ENCODE data around the gene PLCXD3. TPM values are rescaled to one million over a fixed set of nuclear protein-coding genes. Genes with fewer than 3 reads are reported as not detected.

PLCXD3 gene
- total RNA-seq, 4 donors from 2014 or later = 0.62 to 5.1 (median 2.3) TPM

DNA sequence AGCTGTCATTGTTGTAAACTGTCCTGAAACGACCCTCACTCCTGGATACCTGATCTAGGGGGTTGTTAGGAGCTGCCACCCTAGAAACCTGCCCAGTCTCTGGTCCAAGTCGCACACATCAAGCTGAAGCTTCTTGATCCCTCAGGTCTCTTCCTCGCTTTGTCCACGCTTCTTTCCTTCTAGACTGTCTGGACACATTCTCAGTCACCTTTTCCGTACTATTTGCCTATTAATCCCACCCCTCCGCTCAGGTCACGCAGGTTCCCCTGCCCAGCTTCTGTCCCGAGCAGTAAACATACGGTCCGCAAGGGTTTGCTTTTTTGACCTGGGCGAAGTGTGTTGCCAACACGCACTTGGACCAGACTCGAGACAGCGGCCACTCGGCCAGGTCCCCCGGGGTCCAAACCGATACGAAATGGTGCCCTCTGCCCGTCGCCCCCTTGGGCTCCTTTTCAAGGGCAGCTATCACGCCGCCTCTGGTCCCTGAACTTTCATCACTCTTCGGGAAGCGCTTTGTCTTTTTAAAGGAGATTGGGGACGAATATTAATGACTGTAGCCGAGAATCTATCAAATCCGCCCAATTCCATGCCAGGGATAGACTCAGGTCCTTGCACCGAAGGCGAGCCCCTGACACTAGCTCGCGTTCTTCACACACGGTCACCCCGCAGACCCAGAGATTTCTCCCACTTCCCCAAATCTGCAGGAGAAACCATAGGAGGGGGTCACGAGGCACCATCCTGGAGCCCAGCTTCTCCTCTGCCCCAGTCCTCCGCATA is 814 bp downstream of the PLCXD3 start:
- H3K36me3 ChIP-seq = no peaks in the 10 kb centered on the region
- no peaks in the 10 kb centered on the region for H3K9me3 ChIP-seq
- 22 to 25% methylated on average over 12 to 15 of the region's 35 CpGs for whole genome bisulfite sequencing, 2 donors (ENCODE audit: low coverage in 1 of 2)
- peak; percentile 11 for ATAC-seq
- peak overlapping the region; percentile 34 to 52 for H3K4me3 ChIP-seq
- TF ChIP-seq, protein P1, sequence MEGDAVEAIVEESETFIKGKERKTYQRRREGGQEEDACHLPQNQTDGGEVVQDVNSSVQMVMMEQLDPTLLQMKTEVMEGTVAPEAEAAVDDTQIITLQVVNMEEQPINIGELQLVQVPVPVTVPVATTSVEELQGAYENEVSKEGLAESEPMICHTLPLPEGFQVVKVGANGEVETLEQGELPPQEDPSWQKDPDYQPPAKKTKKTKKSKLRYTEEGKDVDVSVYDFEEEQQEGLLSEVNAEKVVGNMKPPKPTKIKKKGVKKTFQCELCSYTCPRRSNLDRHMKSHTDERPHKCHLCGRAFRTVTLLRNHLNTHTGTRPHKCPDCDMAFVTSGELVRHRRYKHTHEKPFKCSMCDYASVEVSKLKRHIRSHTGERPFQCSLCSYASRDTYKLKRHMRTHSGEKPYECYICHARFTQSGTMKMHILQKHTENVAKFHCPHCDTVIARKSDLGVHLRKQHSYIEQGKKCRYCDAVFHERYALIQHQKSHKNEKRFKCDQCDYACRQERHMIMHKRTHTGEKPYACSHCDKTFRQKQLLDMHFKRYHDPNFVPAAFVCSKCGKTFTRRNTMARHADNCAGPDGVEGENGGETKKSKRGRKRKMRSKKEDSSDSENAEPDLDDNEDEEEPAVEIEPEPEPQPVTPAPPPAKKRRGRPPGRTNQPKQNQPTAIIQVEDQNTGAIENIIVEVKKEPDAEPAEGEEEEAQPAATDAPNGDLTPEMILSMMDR (IDR thresholded peaks at IDR 0.05) = no peak
- TF ChIP-seq POLR2A (IDR thresholded peaks at IDR 0.05) (no peak), POLR2AphosphoS5 (IDR thresholded peaks at IDR 0.05) (no peak), EP300 (IDR thresholded peaks at IDR 0.05) (no peak)
- H3K27ac ChIP-seq = no peak overlapping the region
- peaks cover 42% of the 10 kb centered on the region for H3K27me3 ChIP-seq
- H3K4me1 ChIP-seq = peaks cover 0 to 12% (median 0%) of the 10 kb centered on the region in 3 donors

DNA sequence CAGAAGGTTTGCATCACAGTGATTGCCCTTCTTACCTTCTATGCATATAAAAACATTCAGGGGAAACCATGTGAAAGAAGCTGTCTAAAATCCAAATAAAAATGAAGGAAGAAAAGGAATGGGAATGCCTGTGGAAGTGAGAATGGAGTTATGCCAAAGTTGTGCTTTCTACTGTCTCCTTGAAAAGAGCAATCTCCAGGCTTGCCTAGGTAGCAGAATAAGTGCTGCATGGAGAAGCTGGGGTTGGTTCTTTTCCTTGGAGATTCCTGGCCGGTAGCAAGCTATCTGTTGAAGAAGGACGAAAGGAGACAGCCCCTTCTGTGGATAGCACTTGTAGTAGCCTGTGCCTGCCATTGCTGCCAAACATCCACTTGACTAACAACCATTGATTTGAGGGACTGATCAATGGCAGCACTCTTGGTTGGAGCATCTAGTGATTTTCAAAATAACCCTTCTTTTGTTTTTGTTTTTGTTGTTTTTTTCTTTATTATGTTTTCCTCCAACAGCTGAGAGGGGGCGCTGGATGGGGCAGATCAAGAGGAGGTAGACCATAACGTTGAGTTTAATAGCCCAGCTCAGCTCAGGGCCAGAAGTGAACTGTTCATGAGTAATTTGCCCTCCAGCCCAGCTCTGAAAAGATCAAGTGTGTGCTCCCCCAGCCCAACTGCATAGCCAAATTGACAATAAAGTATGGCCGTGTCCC is 1.6 kb downstream of the PLCXD3 start:
- ATAC-seq = no peak
- no peak overlapping the region for H3K27ac ChIP-seq
- no peaks in the 10 kb centered on the region for H3K9me3 ChIP-seq
- H3K4me1 ChIP-seq = peaks cover 0 to 12% (median 0%) of the 10 kb centered on the region in 3 donors
- TF ChIP-seq POLR2AphosphoS5 (IDR thresholded peaks at IDR 0.05) = no peak
- no peak for TF ChIP-seq POLR2A (IDR thresholded peaks at IDR 0.05)
- TF ChIP-seq EP300 (IDR thresholded peaks at IDR 0.05) = no peak
- TF ChIP-seq, protein P1 (IDR thresholded peaks at IDR 0.05) = no peak
- H3K27me3 ChIP-seq = peaks cover 41% of the 10 kb centered on the region
- H3K4me3 ChIP-seq = peak overlapping the region in 1 of 2 donors; percentile 52
- 29 to 59% methylated on average over 5 of the region's 5 CpGs for WGBS, 2 donors (ENCODE audit: low coverage in 1 of 2)
- no peaks in the 10 kb centered on the region for H3K36me3 ChIP-seq

DNA sequence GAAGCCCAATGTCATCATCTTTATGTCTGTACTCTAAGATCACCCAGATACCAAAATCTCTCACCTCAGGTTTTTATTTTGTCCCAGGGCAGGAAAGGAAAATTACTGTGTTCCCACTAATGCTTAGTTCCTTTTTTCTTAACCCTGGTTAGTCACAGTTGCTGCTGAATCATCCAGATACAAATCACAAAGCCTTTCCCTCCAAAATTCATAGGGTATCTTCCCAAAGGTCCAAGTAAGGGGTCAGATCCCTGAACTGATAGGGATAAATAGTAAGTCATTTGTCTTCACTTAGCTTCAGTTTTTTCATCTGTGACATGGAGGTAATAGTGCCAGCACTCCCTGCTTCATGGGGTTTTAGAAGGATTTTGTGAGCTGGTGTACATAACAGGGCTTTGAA is 2.2 kb downstream of the PLCXD3 start:
- Histone ChIP-seq H3K9me3 (no peaks in the 10 kb centered on the region), H3K4me3 (no peak overlapping the region), H3K4me1 (peaks cover 0 to 12% (median 0%) of the 10 kb centered on the region in 3 donors), H3K36me3 (no peaks in the 10 kb centered on the region), H3K27ac (no peak overlapping the region), H3K27me3 (peaks cover 36% of the 10 kb centered on the region)
- ATAC-seq = no peak
- TF ChIP-seq, protein P1 (IDR thresholded peaks at IDR 0.05) = no peak
- TF ChIP-seq EP300 (IDR thresholded peaks at IDR 0.05) (no peak), POLR2A (IDR thresholded peaks at IDR 0.05) (no peak), POLR2AphosphoS5 (IDR thresholded peaks at IDR 0.05) (no peak)

DNA sequence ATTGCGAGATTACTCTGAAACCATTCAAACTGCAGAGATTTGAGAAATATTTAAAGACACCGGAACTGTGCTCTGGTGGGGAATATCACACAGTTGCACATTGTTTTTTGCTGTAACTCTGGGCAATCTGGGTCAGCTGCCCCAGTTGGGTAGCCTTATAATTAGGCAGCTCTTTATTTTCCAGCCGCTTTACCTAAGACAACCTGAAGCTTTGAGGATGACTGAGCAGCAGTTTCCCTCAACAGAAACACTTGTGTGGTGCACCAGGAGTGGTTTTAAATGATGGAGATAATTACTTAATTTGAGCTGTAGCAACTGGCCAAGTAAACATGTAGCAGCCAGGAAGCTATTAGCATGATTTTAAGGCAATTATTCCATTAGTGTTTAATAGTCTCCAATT is 2.9 kb downstream of the PLCXD3 start:
- no peak overlapping the region for H3K27ac ChIP-seq
- no peak for ATAC-seq
- 94% methylated on average over 3 of the region's 3 CpGs; no CpG with 5 or more reads in 1 of the 2 donors for WGBS, 2 donors (ENCODE audit: low coverage in 1 of 2)

More for the DNA sequence above, 2.9 kb downstream of the PLCXD3 start:
- peaks cover 35% of the 10 kb centered on the region for H3K27me3 ChIP-seq
- no peak overlapping the region for H3K4me3 ChIP-seq
- peaks cover 0 to 12% (median 0%) of the 10 kb centered on the region in 3 donors for H3K4me1 ChIP-seq
- TF ChIP-seq, protein P1 (IDR thresholded peaks at IDR 0.05) = no peak
- TF ChIP-seq EP300 (IDR thresholded peaks at IDR 0.05) (no peak), POLR2AphosphoS5 (IDR thresholded peaks at IDR 0.05) (no peak), POLR2A (IDR thresholded peaks at IDR 0.05) (no peak)
- no peaks in the 10 kb centered on the region for H3K36me3 ChIP-seq
- no peaks in the 10 kb centered on the region for H3K9me3 ChIP-seq

All from gastroesophageal sphincter (tissue), 4 donors.